Measurements from ENCODE around the gene C1orf116.

Gene C1orf116

DNA sequence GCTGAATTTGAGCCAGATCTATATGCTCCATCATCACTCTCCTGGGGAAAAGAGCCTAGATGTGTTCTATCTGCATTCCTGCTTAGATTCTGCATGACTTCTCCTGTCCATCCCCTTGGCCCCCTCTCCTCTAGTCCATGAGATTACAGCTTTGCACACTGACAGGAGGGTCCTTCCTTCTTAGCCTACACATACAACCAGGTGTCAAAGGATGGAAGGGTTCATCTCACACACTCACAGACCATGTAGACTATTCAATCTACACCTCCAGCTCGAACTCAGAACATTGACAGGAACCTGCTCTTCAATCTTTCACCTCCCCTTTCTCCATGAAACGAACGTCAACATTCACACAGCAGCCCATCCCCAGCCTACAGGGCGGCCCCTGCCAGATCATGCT, 13.8 kb downstream of the C1orf116 start:
- no peak for DNase-seq

DNA sequence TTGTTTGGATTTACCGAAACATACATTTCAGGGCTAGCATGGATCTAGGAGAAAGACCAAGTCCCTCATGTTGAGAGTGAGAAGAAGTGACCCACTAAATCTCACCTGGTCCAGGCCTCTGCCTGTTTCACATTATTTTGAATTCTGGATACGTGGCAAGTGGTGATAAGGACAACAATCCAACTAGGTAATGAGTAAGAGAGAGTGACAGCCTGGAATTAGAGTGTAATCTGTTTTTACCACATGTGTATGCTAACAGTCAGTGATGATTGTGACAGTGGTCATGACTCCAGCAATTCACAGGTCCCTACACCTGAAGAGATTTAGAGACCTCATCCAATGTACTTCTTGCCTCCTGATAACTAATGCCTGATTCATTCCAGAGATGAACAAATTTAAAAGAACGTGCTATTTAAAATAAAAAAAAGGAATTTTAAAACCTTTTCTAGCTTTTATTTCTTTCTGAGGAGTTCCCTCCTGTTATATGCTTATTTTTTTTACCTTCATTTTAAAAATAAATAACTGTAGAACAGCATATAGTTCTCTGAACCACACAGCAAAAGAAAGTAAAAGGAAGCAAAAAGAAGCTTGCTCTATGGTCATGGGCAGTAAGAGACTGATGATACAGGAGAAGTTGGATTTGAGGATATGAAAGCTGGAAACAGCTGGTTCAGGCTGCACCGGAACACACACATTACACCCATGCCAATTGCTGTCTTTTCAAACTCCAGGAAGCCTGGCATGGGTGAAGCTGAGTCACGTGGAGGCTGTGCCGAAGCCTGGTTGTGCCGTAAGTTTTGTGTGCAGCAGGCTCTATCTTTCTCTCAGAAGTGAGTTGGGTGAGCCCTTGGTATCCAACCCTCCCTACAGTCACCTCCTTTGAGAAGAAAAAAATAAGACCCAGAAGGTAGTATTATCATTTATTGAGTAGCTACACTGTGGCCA, 14.7 kb downstream of the C1orf116 start:
- no peak for DNase-seq

DNA sequence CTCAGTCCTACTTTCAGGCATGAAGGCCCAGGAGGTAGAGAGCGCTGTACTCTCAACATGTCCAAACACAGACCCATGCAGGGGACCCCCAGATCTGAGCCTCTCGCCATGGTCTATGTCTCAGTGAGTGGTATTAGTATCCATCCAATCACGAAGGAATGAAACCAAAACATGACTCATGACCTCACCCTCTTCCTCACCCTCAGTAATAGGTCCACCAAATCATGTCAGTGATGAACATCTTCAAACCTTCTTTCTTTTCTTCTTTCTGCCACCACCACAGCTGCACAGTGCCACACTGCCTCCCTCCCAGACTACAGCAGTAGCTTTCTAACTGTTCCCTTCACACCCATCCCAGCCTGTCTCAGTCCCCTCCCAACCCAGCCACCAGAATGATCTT, 16.8 kb downstream of the C1orf116 start:
- no peak for DNase-seq

- DNase-seq: no peak
Measured at GRCh38 chr1:207014728-207015127, 17.8 kb downstream of the C1orf116 start.

DNA sequence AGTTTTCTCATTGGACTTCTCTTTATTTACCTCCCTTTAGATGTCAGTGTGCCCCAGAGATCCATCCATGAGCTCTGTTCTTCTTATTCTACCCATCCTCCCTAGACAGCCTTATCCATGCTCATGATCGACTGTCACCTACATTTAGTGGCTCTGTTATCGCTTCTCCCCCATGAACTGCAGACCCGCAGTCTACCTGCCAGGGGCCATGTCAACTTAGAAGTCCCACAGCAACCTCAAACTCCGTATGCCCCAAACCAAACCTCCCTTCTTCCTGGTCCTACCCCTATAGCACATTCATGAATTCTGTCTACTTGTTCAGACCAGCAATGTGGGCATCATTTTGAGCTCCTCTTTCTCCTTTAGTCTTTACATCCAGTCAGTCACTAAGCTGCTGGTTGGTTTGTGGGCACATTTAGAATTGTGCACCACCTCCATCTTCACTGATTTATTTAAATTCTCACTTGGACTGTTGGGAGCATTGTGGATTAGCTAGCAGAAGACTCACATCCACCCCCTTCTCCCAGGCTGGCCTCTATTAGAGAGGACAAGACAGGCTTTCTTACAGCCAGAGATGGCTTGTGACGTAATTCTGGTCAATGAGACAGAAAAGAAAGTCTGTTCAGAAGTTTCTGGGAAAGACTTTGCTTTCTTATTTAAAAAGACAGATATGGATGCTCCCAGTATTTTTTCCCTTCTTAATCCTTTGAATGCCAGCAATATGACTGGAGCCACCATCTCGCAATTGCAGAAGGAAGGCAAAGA, 19.1 kb downstream of the C1orf116 start:
- no peak for DNase-seq

GRCh38 chr1:207010726-207011125, 21.8 kb downstream of the C1orf116 start:
- DNase-seq: no peak

GRCh38 chr1:207009945-207010344, 22.6 kb downstream of the C1orf116 start:
- DNase-seq: no peak

- no peak for DNase-seq
Measured at GRCh38 chr1:207009182-207009850, 23.2 kb downstream of the C1orf116 start.

GRCh38 chr1:207007352-207008033, 25.1 kb downstream of the C1orf116 start:
- no peak for DNase-seq

DNA sequence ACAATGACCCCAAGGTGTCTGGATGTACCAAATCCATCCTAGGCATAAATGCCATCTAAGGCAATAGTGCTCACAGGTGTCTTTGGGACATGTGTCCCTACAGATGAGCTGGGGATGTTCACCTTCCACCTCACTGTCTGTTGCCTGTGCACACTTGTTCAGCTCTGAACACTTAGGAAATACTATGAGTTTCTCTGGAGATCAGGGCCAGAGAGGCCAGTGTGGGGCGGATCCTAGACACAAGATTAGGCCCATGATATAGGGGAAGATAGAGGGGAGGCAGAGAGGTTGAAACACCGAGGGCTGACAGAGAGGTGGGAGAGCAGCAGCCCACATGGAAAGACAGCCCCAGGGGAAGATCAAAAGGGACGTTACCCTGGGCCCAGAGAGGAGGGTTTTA, 25.6 kb downstream of the C1orf116 start:
- no peak for DNase-seq

GRCh38 chr1:207006083-207006482, 26.5 kb downstream of the C1orf116 start:
- no peak for DNase-seq

- peak; percentile 53 to 69 for DNase-seq
Measured at GRCh38 chr1:207004931-207005830, 27.4 kb downstream of the C1orf116 start.

DNA sequence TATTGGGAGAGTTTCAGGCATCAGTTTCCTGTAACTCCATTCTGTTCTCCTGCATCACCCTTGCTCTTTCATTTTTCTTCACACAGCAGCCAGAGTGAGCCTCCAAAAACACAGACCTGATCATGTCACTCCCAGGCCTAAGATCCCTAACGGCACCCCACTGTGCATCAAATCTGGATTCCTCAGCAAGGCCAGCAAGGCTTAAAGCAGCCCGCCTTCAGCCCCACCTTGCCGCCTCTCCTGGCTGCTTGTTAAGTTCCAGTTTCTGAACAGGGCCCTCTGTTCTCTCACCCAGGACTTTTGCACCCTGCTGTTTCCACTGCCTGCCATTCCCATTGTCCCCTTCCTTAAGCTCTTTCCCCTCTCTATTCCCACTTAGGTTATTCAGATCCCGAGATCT, 29.3 kb downstream of the C1orf116 start:
- DNase-seq: no peak

DNA sequence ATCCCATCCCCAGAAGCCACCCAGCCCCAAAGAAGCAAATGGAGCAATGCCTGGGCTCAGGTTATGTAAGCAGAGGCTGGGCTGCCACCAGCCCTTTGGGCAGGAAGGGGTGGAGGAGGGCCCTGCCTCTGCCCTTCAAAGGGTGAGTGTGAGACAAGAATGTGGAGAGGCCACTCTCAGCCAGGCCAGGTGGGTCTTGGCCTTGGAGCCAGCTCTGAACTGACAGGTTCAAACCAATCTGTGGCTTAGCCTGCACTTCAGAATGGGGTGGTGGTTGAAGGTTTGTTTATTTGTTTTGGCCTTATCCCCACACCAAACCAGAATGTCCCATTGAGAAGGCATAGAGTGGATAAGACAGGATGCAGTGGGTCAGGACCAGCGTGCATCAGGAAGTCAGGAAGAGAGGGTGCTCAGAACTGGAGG, 29.8 kb downstream of the C1orf116 start:
- DNase-seq: no peak

GRCh38 chr1:207001492-207002245, 30.9 kb downstream of the C1orf116 start:
- no peak for DNase-seq

DNA sequence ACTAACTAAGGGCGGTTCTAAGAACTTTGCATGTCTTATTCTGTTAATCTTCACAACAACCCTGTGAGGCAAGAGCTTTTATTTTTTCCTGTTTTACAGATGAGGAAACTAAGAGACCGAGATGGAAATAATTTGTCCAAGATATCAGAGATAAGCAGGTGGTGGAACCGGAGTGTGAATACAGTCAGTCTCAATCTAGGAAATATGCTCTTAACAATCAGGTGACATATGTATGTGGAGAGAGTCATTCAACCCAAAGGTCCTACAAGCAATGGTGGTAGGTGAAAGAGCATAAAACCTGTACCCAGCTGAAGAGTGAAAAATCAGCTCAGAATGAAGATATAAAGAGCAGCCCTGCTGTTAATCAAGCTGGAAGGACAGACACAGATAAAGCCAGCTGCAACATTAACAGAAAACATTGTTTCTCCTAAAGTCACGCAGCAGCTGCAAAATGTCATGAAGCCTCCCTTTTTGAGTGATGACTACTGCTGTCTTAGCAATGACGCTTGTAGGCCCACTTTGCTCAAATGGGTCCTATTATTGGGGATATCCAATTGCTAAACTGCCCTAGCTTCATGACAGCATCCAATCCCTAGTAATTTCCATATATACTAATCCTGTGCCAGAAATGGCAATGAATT, 31.8 kb downstream of the C1orf116 start:
- no peak for DNase-seq

- DNase-seq: no peak
Measured at GRCh38 chr1:206998816-206999215, 33.7 kb downstream of the C1orf116 start.

GRCh38 chr1:206992790-206993189, 39.8 kb downstream of the C1orf116 start:
- DNase-seq: no peak

GRCh38 chr1:206987873-206988272, 44.7 kb downstream of the C1orf116 start:
- no peak for DNase-seq

DNA sequence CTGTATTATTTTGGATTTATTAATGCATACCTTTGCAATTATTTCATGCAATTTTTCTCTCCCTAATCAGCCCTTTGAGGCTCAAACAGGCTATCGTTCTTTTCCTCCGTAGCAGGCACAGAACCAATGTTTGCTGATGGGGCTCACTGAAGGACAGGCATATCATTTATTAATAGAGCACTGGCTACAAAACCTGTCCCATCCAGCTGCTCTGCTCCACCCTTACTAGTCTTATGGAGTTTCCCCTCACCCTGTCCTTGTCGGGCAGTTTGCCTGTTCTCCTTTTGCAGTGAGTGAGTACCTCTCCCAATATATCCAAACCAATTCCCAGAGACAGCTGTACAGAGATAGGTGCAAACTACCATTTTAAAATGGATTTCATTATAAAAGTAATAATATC, 45.7 kb downstream of the C1orf116 start:
- no peak for DNase-seq
